Spleen (tissue), 11 donors: ENCODE results near the gene SLITRK5. TPM values are rescaled to one million over a fixed set of nuclear protein-coding genes. Genes with fewer than 3 reads are reported as not detected.

Experiments used
- DNase-seq: peaks from one replicate; pipeline ENCODE4 v3.0.0-alpha.2; 2020
- H3K27ac ChIP-seq, 8 donors: fragments of 200-600 bp; sonication (generic) in 7 of 8; 1 replicate in 4 of 8; 2 replicates in 4 of 8; pipeline versions ENCODE4 v1.5.0 to v1.8.0; 2016 to 2021; ENCODE audit warnings: inconsistent platforms in 4 of 8, mild to moderate bottlenecking in 4 of 8, moderate library complexity in 1 of 8
- H3K27me3 ChIP-seq, 7 donors: fragments of 200-600 bp; sonication (generic) in 6 of 7; replicated peaks in 1 of 7; 1 replicate in 4 of 7; 2 replicates in 3 of 7; pipeline versions ENCODE4 v1.5.0 to v1.8.0; 2016 to 2021; ENCODE audit warnings: inconsistent platforms in 3 of 7, mild to moderate bottlenecking in 1 of 7
- H3K36me3 ChIP-seq, 6 donors: fragments of 200-600 bp; sonication (generic) in 5 of 6; 1 replicate in 4 of 6; 2 replicates in 2 of 6; pipeline versions ENCODE4 v1.5.0 to v1.8.0; 2016 to 2021; ENCODE audit warnings: inconsistent platforms in 2 of 6
- H3K4me1 ChIP-seq, 6 donors: fragments of 200-600 bp; sonication (generic) in 5 of 6; 1 replicate in 3 of 6; 2 replicates in 3 of 6; pipeline versions ENCODE4 v1.5.0 to v1.8.0; 2016 to 2021; ENCODE audit warnings: inconsistent platforms in 3 of 6
- H3K4me3 ChIP-seq, 8 donors: fragments of 200-600 bp; sonication (generic) in 7 of 8; 1 replicate in 4 of 8; 2 replicates in 4 of 8; pipeline versions ENCODE4 v1.5.0 to v1.8.0; 2016 to 2021; ENCODE audit warnings: inconsistent platforms in 4 of 8, mild to moderate bottlenecking in 4 of 8, moderate library complexity in 2 of 8
- H3K9me3 ChIP-seq, 8 donors: fragments of 200-600 bp; sonication (generic) in 7 of 8; 1 replicate in 4 of 8; 2 replicates in 4 of 8; pipeline versions ENCODE4 v1.5.0 to v1.8.0; 2016 to 2021; ENCODE audit warnings: inconsistent platforms in 4 of 8
- CTCF ChIP-seq, 11 experiments: fragments of 200-600 bp in 7 of 11; fragments of 450-650 bp in 4 of 11; sonication (generic) in 4 of 11; IDR thresholded peaks in 8 of 11; conservative IDR thresholded peaks in 3 of 11; 1 replicate in 7 of 11; 2 replicates in 4 of 11; pipeline versions ENCODE4 v1.4.0 to v1.8.0; 2016 to 2021; ENCODE audit warnings: antibody characterized with exemption in 11 of 11, inconsistent platforms in 4 of 11, mild to moderate bottlenecking in 1 of 11
- POLR2A ChIP-seq, 3 donors: fragments of 450-650 bp; IDR thresholded peaks; one replicate each; pipeline ENCODE4 v1.5.1; 2017; ENCODE audit warnings: antibody characterized with exemption in 3 of 3, mild to moderate bottlenecking in 1 of 3
- POLR2AphosphoS5 ChIP-seq, 3 donors: sonication (generic); formaldehyde crosslinking; IDR thresholded peaks; one replicate each; pipeline ENCODE4 v1.5.1; 2017; ENCODE audit warnings: antibody characterized with exemption in 3 of 3
- WGBS, 5 donors: extraction: QIAGEN DNeasy Blood & Tissue Kit in 3 of 5; methylation state at CpG; one replicate each; pipeline versions ENCODE4 v1.1.5 to v1.1.7; 2013 to 2018; 5-methylcytosine and 5-hydroxymethylcytosine counted together
- intact Hi-C: fragments of 100-400 bp; cut with DNase I; formaldehyde crosslinking; loops from one replicate; pipeline ENCODE4 v1.15.0; 2023; ENCODE audit warnings: low total_unique reads
- polyA plus RNA-seq, 3 donors: library from polyadenylated mRNA; stranded (reverse); fragments of 200-250 nt; gene quantifications; one replicate each; pipeline ENCODE4 v1.2.1, GENCODE V29; 2013
- total RNA-seq, 7 donors: library from RNA; depleted of rRNA in 3 of 7; stranded (reverse); fragments of >200 nt in 3 of 7; fragmentation: NEBNext Ultra II Directional in 4 of 7; extraction: Animal tissue kit (Norgen Biotek cat#: 25700) in 4 of 7; gene quantifications; one replicate each; pipeline versions ENCODE4 v1.1.0 to v1.2.1, GENCODE V29; 2016 to 2021
- donor health status: healthy with polysubstance abuse.
- donor health status: DM: no; HTN: no; CAD: no; lungs with moderate emphysema.
- donor health status: DM: no; HTN: no; CAD: no.
- donor health status: Bipolar disorder and iron deficiency.
- donor health status: healthy.
- donor health status: DM: no; HTN: no; CAD: no.
- donor health status: DM: yes; HTN: yes; CAD: no.

The SLITRK5 gene
- total and polyA plus RNA-seq, 10 donors, result under 0.01 to 0.26 (median 0.05) TPM; not detected in 1

GRCh38 chr13:87712012-87712411 lies 40.8 kb downstream of the SLITRK5 start:
- WGBS, 5 donors, result 67 to 83% (median 74%) methylated on average over 2 of the region's 2 CpGs
- TF ChIP-seq POLR2A (IDR thresholded peaks at IDR 0.05) (no peak), CTCF (IDR thresholded peaks at IDR 0.05 in 8 of 11, conservative IDR thresholded peaks at IDR 0.05 in 3 of 11) (no peak), POLR2AphosphoS5 (IDR thresholded peaks at IDR 0.05) (no peak)
- no peaks in the 10 kb centered on the region for H3K27me3 ChIP-seq
- no peaks in the 10 kb centered on the region for H3K36me3 ChIP-seq
- DNase-seq, result no peak
- no peak overlapping the region for H3K4me3 ChIP-seq
- intact Hi-C loops, result no loop called here
- H3K9me3 ChIP-seq, result no peaks in the 10 kb centered on the region
- no peaks in the 10 kb centered on the region for H3K4me1 ChIP-seq
- H3K27ac ChIP-seq, result no peak overlapping the region
